Caki2 (cell line): ENCODE measurements around the gene RNPEP. TPM values are rescaled to one million over a fixed set of nuclear protein-coding genes. Genes with fewer than 3 reads are reported as not detected.

Experiments used
- DNase-seq: peaks from one replicate; pipeline ENCODE4 v3.0.0-alpha.2; 2015; ENCODE audit warnings: low read depth
- in situ Hi-C: cut with HindIII; loops from 2 replicates; pipeline ENCODE4 v1.10.0; 2016; ENCODE audit warnings: low sequenced_read_pairs, low pct_unique_long_range_greater_than_20kb, mixed read lengths
- total RNA-seq: library from RNA; depleted of rRNA; stranded (reverse); fragments of >200 nt; shearing (Covaris generic); gene quantifications from 2 replicates; pipeline ENCODE4 v1.2.3, GENCODE V29; 2014; ENCODE audit warnings: low replicate concordance

RNPEP gene
- total RNA-seq, 1 experiment from 2014 or later, result 146 TPM

DNA sequence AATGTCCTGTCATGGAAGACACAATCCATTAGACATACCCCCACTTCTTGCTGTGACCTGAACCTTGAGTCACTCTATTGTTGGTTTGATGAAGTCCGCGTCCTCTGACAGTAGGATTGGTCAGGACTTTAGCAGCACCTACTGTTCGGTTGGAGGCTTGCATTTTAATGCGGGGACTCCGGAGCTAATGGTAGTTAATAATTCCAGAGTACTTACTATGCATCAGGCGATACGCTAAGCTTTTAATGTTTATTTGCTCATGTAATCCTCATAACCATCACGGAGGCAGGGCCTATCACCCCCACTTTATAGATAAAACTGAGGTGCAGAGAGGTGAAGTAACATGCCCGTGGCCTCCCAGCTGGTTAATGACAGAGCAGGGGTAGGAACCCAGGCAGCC lies 20.1 kb downstream of the RNPEP start:
- no peak for DNase-seq
- in situ Hi-C loops, result no loop called here

DNA sequence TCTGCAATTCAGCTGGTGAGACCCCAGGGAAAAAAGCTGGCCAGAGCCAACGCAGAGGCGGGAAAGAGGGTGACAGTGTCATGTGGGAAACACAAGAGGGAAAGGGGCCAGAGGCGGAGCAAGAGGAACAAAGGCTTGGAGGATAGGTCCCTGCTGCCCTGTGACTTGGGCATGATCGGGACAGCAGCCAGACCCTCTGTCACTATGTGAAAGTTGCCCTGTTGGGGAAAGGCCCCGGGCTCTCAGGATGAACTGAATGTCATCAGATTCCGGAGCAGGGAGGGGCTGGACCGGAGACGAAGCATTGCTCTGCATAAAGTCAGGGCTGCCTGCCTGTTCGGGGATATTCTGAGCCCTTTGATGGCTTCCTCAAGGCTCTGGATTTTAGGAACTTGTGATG lies 22.3 kb downstream of the RNPEP start:
- no peak for DNase-seq

GRCh38 chr1:202005958-202006357 lies 23.5 kb downstream of the RNPEP start:
- in situ Hi-C loops, result no loop called here
- peak; percentile 42 for DNase-seq

More for the DNA sequence above, 22.3 kb downstream of the RNPEP start:
- in situ Hi-C loops, result no loop called here

DNA sequence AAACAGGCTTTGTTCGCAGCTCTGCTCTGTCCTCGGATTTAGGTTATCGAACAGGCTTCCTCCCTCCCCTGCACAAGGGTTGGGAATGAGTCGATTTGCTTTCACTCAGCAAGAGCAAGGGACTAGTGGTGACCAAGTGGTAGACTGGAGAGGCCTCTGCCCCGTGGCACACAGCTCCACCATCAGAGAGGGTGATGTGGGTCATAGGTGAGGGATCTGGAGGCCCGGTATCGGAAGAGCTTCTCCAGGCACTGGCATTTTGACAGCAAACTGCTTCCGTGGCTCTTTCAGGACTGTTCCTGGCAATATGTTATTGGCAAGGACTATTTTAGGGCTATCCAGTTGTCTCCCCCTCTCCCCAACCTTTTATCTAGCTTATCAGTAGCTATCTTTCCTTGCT lies 24.9 kb downstream of the RNPEP start:
- in situ Hi-C loops, result no loop called here
- no peak for DNase-seq

DNA sequence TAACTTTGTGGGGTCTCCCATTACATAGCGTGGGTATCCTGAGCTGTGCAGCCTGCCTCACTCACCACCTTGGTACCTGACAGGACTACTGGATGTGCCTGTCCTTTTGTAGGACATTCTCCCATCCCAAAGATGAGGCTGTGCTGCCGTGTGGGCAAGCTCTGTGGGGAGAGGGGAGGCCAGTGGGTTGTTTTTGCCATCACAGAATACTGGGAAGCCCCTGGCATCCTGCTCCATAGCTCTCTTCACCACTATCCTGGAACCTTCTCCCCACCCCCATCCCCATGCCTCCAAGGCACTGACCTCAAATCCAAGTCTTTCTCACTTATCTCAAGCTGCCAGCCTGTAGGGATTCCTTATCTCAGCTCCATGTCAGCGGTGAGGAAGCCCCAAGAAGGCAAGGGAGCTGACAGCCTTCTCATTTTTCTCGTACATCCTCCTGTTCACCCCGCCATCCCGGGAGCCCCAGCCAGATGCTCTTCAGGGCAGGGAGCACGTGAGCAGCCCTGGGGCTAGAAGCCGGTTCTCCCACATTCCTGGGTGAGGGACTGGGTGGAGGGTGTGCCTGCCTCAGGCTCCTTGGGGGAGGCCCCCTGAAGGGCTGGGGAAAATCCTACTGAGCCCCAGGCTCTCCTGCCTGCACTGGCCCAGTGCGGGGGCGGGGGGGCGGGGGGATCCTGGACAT lies 25.5 kb downstream of the RNPEP start:
- no peak for DNase-seq
- in situ Hi-C loops, result no loop called here

DNA sequence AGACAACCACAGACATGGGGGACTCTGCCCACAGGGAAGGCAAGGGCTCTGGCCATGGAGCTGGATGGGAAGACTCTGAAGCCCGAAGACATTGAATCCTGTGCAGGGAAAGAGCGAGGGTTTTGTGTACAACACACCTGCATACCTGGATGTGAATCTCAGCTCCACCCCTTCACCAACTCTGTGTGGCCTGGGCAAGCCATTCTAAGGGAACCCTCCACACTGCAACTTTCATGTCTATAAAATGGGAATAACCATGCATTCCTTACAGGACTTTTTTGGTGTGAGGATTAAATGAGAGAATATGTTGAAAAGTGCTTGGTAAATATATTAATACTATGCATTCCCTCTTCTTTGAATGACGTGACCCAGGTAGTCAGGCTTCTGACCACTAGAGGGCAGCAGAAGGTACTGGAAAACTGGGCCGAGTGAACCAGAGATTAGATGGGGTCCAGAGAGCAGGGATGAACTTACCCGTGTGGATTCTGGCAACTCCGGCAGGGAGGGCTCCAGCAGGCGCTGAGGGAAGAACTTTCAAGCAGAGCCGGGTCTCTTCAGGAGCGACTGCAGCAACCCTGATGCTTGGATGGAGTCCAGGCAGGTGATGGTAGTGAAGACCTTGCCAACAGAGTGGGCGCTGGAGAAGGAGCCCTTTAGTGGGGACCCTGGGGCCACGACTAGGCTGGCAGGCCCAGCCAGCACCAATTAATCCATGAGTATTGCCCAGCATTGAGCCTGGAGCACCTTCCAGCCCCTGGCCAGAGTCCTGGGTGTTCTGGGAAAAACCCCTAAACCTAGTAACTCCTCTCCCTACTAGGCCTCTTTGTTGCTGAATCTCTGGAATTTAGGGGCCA lies 27.1 kb downstream of the RNPEP start:
- peak; percentile 88 for DNase-seq
- in situ Hi-C loops, result no loop called here

GRCh38 chr1:202010180-202011015 lies 27.9 kb downstream of the RNPEP start, which contains the start of gene ELF3:
Gene ELF3 (plus strand): TSS chr1:202010587. CDS start chr1:202011137, 550 bp downstream.
- in situ Hi-C loops, result no loop called here
- DNase-seq, result peak; percentile 99

DNA sequence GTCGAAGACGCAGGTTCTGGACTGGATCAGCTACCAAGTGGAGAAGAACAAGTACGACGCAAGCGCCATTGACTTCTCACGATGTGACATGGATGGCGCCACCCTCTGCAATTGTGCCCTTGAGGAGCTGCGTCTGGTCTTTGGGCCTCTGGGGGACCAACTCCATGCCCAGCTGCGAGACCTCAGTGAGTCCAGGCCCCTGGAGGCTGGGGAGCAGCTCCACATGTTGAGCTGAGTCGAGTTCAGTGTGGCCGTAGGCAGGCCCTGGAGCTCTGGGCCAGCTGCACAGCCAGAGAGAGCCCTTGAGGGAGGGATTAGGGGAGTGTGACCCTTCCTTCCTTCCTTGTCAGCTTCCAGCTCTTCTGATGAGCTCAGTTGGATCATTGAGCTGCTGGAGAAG lies 29.5 kb downstream of the RNPEP start:
- in situ Hi-C loops, result no loop called here
- no peak for DNase-seq

DNA sequence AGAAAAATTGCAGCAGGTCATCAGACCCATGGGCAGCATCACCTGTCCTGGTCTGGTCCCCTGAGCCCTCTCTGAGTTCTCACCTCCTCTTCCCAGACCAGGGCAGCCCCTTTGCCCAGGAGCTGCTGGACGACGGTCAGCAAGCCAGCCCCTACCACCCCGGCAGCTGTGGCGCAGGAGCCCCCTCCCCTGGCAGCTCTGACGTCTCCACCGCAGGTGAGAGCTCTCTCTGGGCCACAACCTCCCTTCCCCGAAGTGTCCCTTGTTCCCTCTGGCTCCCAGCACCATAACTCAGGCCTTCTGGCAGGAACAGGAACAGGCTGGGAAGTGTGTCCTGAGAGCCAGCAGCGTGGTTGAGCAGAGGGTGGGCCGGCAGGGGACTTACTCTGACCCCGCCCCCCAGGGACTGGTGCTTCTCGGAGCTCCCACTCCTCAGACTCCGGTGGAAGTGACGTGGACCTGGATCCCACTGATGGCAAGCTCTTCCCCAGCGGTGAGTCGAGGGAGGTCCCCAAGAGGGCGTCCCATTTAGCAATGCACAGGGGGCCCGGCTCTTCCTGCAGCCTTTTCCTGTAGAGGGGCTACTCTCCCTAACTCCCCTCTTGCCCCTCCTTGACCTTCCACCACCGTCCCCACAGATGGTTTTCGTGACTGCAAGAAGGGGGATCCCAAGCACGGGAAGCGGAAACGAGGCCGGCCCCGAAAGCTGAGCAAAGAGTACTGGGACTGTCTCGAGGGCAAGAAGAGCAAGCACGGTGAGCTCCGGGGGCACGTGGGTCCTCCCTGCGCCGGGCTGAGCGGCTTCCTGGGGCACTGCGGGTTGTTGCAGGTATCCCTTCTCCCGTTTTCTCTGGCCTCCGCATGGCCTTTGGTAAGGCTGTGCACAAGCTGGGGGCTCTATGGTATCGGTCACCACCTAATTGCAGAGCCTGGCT lies 30.4 kb downstream of the RNPEP start:
- in situ Hi-C loops, result no loop called here
- peak; percentile 15 for DNase-seq

GRCh38 chr1:202013603-202014002 lies 31.2 kb downstream of the RNPEP start:
- in situ Hi-C loops, result no loop called here
- DNase-seq, result no peak

- in situ Hi-C loops, result no loop called here
- no peak for DNase-seq
Measured at GRCh38 chr1:202014060-202014459, 31.6 kb downstream of the RNPEP start.

DNA sequence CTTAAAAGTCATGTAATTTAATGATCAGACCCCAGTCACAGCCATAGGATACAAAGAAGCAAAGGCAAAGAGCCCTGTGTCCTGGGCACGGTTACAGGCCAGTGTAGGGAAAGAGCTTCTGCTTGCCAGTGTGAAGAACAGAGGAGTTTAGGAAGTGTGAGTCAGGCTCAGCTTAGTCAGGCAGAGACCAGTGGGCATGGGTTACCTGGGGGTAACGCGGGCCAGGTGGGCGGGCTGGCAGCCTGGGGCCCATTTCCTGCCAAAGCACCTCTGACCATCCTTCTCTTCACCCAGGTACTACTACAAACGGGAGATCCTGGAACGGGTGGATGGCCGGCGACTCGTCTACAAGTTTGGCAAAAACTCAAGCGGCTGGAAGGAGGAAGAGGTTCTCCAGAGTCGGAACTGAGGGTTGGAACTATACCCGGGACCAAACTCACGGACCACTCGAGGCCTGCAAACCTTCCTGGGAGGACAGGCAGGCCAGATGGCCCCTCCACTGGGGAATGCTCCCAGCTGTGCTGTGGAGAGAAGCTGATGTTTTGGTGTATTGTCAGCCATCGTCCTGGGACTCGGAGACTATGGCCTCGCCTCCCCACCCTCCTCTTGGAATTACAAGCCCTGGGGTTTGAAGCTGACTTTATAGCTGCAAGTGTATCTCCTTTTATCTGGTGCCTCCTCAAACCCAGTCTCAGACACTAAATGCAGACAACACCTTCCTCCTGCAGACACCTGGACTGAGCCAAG lies 32.6 kb downstream of the RNPEP start:
- DNase-seq, result no peak
- in situ Hi-C loops, result no loop called here

- DNase-seq, result no peak
- in situ Hi-C loops, result no loop called here
Measured at GRCh38 chr1:202015662-202015937, 33.2 kb downstream of the RNPEP start.

DNA sequence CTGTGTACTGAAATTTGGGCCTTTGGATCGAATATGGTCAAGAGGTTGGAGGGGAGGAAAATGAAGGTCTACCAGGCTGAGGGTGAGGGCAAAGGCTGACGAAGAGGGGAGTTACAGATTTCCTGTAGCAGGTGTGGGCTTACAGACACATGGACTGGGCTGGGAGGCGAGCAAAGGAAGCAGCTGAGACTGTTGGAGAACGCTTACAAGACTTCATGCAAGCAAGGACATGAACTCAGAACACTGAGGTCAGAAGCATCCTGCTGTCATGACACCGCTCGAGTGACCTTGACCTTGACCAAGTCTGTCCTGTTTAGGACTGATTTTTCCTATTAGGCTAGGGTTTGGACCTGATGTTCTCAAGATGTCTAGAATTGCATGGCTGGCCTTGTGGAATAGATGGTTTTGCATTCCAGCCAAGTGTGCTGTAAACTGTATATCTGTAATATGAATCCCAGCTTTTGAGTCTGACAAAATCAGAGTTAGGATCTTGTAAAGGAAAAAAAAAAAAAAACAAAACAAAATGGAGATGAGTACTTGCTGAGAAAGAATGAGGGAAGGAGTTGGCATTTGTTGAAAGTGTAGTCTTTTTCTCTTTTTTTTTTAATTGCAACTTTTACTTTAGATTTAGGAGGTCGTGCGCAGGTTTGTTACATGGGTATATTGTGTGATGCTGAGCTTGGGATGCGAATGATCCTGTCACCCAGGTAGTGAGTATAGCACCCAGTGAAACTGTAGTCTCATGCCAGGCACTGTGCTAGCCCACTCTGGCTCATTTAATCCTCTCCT lies 33.8 kb downstream of the RNPEP start:
- in situ Hi-C loops, result no loop called here
- no peak for DNase-seq

DNA sequence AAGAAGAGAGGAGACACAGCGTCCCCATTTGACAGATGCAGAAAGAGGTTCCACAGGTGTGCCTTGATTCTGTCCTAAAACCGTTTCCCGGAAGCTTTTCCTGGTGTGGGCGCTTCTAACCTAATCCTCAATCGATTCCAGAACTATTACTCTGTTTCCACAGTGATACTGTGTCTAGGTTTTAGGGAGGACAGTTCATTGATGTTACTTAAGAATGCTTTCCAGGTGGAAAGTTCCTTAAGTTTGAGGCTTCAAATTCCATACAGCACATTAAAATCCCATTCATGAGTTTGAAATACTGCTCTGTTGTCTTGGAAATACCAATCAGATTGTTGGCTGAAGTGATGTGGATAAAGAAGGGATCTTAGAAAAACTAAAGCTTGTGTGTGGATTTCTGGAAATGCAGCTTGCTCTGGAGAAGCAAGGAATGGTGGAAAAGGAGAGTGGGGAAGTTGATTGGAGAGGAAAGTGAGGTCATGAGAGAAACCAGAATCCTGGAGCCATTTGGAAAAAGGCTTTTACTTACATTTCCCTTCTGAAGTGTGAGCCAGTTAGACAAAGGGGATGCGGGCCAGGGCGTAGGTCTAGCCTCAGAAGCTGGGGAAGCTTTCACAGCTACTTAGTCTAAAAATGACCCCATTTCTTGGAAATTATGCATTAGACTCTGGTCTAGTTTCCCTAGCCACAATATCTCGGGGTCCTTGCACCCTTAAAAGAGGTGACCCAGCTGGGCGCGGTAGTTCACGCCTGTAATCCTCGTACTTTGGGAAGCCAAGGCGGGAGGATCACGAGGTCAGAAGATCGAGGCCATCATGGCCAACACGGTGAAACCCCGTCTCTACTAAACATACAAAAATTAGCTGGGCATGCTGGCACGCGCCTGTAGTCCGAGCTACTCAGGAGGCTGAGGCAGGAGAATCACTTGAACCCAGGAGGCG lies 34.6 kb downstream of the RNPEP start:
- in situ Hi-C loops, result no loop called here
- peak; percentile 52 for DNase-seq
